Fibroblast of lung (primary cell): ENCODE measurements around the gene PRTN3. TPM values are rescaled to one million over a fixed set of nuclear protein-coding genes. Genes with fewer than 3 reads are reported as not detected.
A peak's percentile ranks its signal among the peaks of the same experiment; 100 is the strongest.
"Not testable (repeated sequence)": the region's sequence is repeated elsewhere in the genome, so short reads cannot be mapped to it uniquely, and the experiment has no call there.

Experiments
- DNase-seq, 2 donors: peaks; one replicate each; pipeline versions ENCODE4 v3.0.0 to v3.0.0-alpha.2; 2010; ENCODE audit warnings: low read depth in 2 of 2
- H2AFZ ChIP-seq: 2 replicates; pipeline ENCODE4 v1.5.1; 2012; ENCODE audit warnings: low read length, control low read depth, inconsistent platforms
- H3K27ac ChIP-seq: 2 replicates; pipeline ENCODE4 v1.5.1; 2011; ENCODE audit warnings: low read length, control low read depth; ENCODE audit not compliant: insufficient read depth
- H3K27me3 ChIP-seq: 2 replicates; pipeline ENCODE4 v1.5.1; 2011; ENCODE audit warnings: mild to moderate bottlenecking, low read length; ENCODE audit not compliant: control insufficient read depth, insufficient read depth
- H3K36me3 ChIP-seq: 2 replicates; pipeline ENCODE4 v1.5.1; 2011; ENCODE audit warnings: low read length; ENCODE audit not compliant: control insufficient read depth, insufficient read depth
- H3K4me1 ChIP-seq: 2 replicates; pipeline ENCODE4 v1.5.1; 2011; ENCODE audit warnings: low read length; ENCODE audit not compliant: control insufficient read depth, insufficient read depth; ENCODE audit errors: extremely low read depth
- H3K4me2 ChIP-seq: 2 replicates; pipeline ENCODE4 v1.5.1; 2011; ENCODE audit warnings: low read length, control low read depth; ENCODE audit not compliant: insufficient read depth; ENCODE audit errors: extremely low read depth
- H3K4me3 ChIP-seq, 4 experiments: fragments of 200-600 bp in 1 of 4; sonication (generic) in 1 of 4; replicated peaks in 1 of 4; 2 replicates each; pipeline ENCODE4 v1.5.1; 2011 to 2016; ENCODE audit warnings: low read length in 4 of 4, low read depth in 3 of 4, mild to moderate bottlenecking in 3 of 4, control low read depth in 2 of 4, inconsistent platforms in 1 of 4, mixed read lengths in 1 of 4; ENCODE audit not compliant: insufficient read depth in 1 of 4; ENCODE audit errors: control extremely low read depth in 1 of 4
- H3K79me2 ChIP-seq: 2 replicates; pipeline ENCODE4 v1.5.1; 2012; ENCODE audit warnings: mild to moderate bottlenecking, low read length, inconsistent platforms; ENCODE audit not compliant: control insufficient read depth, insufficient read depth
- H3K9ac ChIP-seq: 2 replicates; pipeline ENCODE4 v1.5.1; 2011; ENCODE audit warnings: mild to moderate bottlenecking, low read length, control low read depth; ENCODE audit not compliant: insufficient read depth
- H3K9me3 ChIP-seq: 2 replicates; pipeline ENCODE4 v1.5.1; 2012; ENCODE audit warnings: low read depth, low read length; ENCODE audit not compliant: control insufficient read depth, insufficient read depth
- H4K20me1 ChIP-seq: 2 replicates; pipeline ENCODE4 v1.5.1; 2011; ENCODE audit warnings: low read length; ENCODE audit not compliant: control insufficient read depth, insufficient read depth; ENCODE audit errors: extremely low read depth
- CTCF ChIP-seq, 2 donors: IDR thresholded peaks in 1 of 2; conservative IDR thresholded peaks in 1 of 2; 1 replicate in 1 of 2; 2 replicates in 1 of 2; pipeline ENCODE4 v1.5.1; 2011 to 2012; ENCODE audit warnings: low read length in 2 of 2, control low read depth in 1 of 2, inconsistent platforms in 1 of 2, low read depth in 1 of 2, mild to moderate bottlenecking in 1 of 2
- EZH2 ChIP-seq: IDR thresholded peaks from 2 replicates; pipeline ENCODE4 v1.5.1; 2012; ENCODE audit warnings: low read length, control low read depth, mild to moderate bottlenecking; ENCODE audit errors: missing control alignments
- polyA plus RNA-seq, 2 donors: library from polyadenylated mRNA; depleted of rRNA in 1 of 2; stranded (reverse) in 1 of 2; unstranded in 1 of 2; fragments of >200 nt; gene quantifications; 2 replicates each; pipeline ENCODE4 v1.2.1, GENCODE V29; 2011 to 2012; ENCODE audit warnings: missing spikeins in 1 of 2
- total RNA-seq: library from RNA; depleted of rRNA; stranded (reverse); fragments of >200 nt; gene quantifications from 2 replicates; pipeline ENCODE4 v1.2.1, GENCODE V29; 2014

PRTN3 gene
- total and polyA plus RNA-seq, 2 donors (not counting 1 experiment from before 2014, with no cell fraction given), result not detected

- H3K4me3 ChIP-seq, result no peak overlapping the region
- H3K79me2 ChIP-seq, result no peaks in the 10 kb centered on the region
- no peak for DNase-seq
- no peaks in the 10 kb centered on the region for H3K9me3 ChIP-seq
- H3K4me1 ChIP-seq, result no peaks in the 10 kb centered on the region
- H3K27ac ChIP-seq, result no peak overlapping the region
- peaks cover 21% of the 10 kb centered on the region for H3K36me3 ChIP-seq
- no peak overlapping the region for H3K4me2 ChIP-seq
- no peaks in the 10 kb centered on the region for H3K27me3 ChIP-seq
- no peak overlapping the region for H3K9ac ChIP-seq
- TF ChIP-seq EZH2 (no peak), CTCF (conservative IDR thresholded peaks at IDR 0.05 in 1 of 2, IDR thresholded peaks at IDR 0.05 in 1 of 2; ENCODE audit: low read depth in 1 of 2, low read length in 2 of 2) (no peak)
- no peak overlapping the region for H2AFZ ChIP-seq
- no peaks in the 10 kb centered on the region for H4K20me1 ChIP-seq
Measured at GRCh38 chr19:816500-816857, 24.3 kb upstream of the PRTN3 start.

GRCh38 chr19:820212-820611, 20.6 kb upstream of the PRTN3 start:
- not testable (repeated sequence) for H3K79me2 ChIP-seq, DNase-seq, H3K4me1 ChIP-seq, H4K20me1 ChIP-seq, H3K4me2 ChIP-seq, H3K9me3 ChIP-seq, H3K36me3 ChIP-seq, H3K4me3 ChIP-seq, H3K27me3 ChIP-seq, H3K27ac ChIP-seq, H2AFZ ChIP-seq, H3K9ac ChIP-seq

GRCh38 chr19:821231-821824, 19.5 kb upstream of the PRTN3 start:
- H3K36me3 ChIP-seq, result no peaks in the 10 kb centered on the region
- H3K9ac ChIP-seq, result no peak overlapping the region
- H4K20me1 ChIP-seq, result no peaks in the 10 kb centered on the region
- no peak for TF ChIP-seq CTCF (conservative IDR thresholded peaks at IDR 0.05 in 1 of 2, IDR thresholded peaks at IDR 0.05 in 1 of 2; ENCODE audit: low read depth in 1 of 2, low read length in 2 of 2)
- TF ChIP-seq EZH2, result no peak
- H3K4me2 ChIP-seq, result no peak overlapping the region
- no peaks in the 10 kb centered on the region for H3K4me1 ChIP-seq
- no peaks in the 10 kb centered on the region for H3K27me3 ChIP-seq
- peak overlapping the region in 1 of 4 experiments; percentile 40 for H3K4me3 ChIP-seq
- H2AFZ ChIP-seq, result no peak overlapping the region
- no peak overlapping the region for H3K27ac ChIP-seq
- no peak for DNase-seq
- H3K9me3 ChIP-seq, result no peaks in the 10 kb centered on the region
- H3K79me2 ChIP-seq, result no peaks in the 10 kb centered on the region
